K562 treated with DMSO at 1 percent for 12 hours (cell line): Measurements from ENCODE around the gene USP44. TPM values are rescaled to one million over a fixed set of nuclear protein-coding genes. Genes with fewer than 3 reads are reported as not detected.

Experiments
- total RNA-seq: library from RNA; unstranded; fragments of 300-600 nt; gene quantifications from 2 replicates; pipeline ENCODE4 v1.2.3, GENCODE V29; 2022; ENCODE audit not compliant: insufficient read depth

USP44 gene
- total RNA-seq: 0.77 and 2.6 TPM in 2 replicates

GRCh38 chr12:95551305-95551704 is at the start of gene USP44:
USP44 (minus strand) TSS chr12:95551476; CDS start chr12:95534256, 17,220 bp downstream.

GRCh38 chr12:95473884-95474659 is 77.2 kb downstream of the USP44 start, which contains the start of gene METAP2:
METAP2 (plus strand) TSS chr12:95474152; CDS start chr12:95474180, 28 bp downstream.

Other genes starting within 250 kb of the USP44 start
- 77.7 and 108 TPM in 2 replicates for gene METAP2, start 77.3 kb downstream of the USP44 start, total RNA-seq
- not detected in 2 replicates for gene NTN4, start 239.3 kb upstream of the USP44 start, total RNA-seq